K562 (cell line): ENCODE data around the gene DHRS13. TPM values are rescaled to one million over a fixed set of nuclear protein-coding genes. Genes with fewer than 3 reads are reported as not detected.

Source experiments
- ATAC-seq: fragments of 200-7000 bp; cut with Tn5 transposase; 3 replicates; pipeline ENCODE4 v1.9.1; 2020; ENCODE audit warnings: moderate library complexity
- BruUV-seq: library from RNA; stranded (reverse); fragments of 400-500 nt; replicated peaks from 2 replicates; lab custom pipeline; 2021; lab: Mats Ljungman, UMichigan
- CTCF ChIA-PET: fragments of 300-600 bp; formaldehyde crosslinking; extraction: SDS; loops from one replicate; lab custom pipeline; 2021; ENCODE audit warnings: low intra/inter-chr PET ratio; lab: Yijun Ruan, JAX
- POLR2A ChIA-PET: fragments of 300-600, 350-650 bp; sonication (Branson Sonifier 250); formaldehyde crosslinking; extraction: SDS; loops from one replicate; lab custom pipeline; 2021; ENCODE audit warnings: antibody characterized with exemption, inconsistent platforms; lab: Yijun Ruan, JAX
- DNase-seq, 4 experiments: peaks; one replicate each; pipeline versions ENCODE4 v3.0.0 to v3.0.0-alpha.2; 2011 to 2018; ENCODE audit warnings: low spot score in 3 of 4, mixed read lengths in 3 of 4; ENCODE audit errors: extremely low read depth in 1 of 4
- FAIRE-seq: peaks from 2 replicates; lab custom pipeline; 2011; peaks lifted over from hg19 to GRCh38; lab: Jason Lieb, UNC
- H2AFZ ChIP-seq: 2 replicates; pipeline ENCODE4 v1.6.0; 2011; ENCODE audit warnings: low read depth, low read length, control low read depth, inconsistent platforms
- H3K27ac ChIP-seq: fragments of 200-600 bp; 3 replicates; pipeline ENCODE4 v1.8.0; 2011; ENCODE audit warnings: low read depth, mild to moderate bottlenecking, control low read depth, inconsistent platforms, low read length, moderate library complexity, mixed read lengths; ENCODE audit errors: extremely low read depth
- H3K27me3 ChIP-seq, 2 experiments: fragments of 300-600 bp in 1 of 2; 2 replicates in 1 of 2; 3 replicates in 1 of 2; pipeline versions ENCODE4 v1.6.0 to v1.8.0; 2011; ENCODE audit warnings: inconsistent platforms in 2 of 2, low read length in 2 of 2, mild to moderate bottlenecking in 1 of 2, mixed read lengths in 1 of 2, moderate library complexity in 1 of 2; ENCODE audit not compliant: control insufficient read depth in 2 of 2, insufficient read depth in 2 of 2
- H3K36me3 ChIP-seq: fragments of 300-600 bp; 3 replicates; pipeline ENCODE4 v1.8.0; 2011; ENCODE audit warnings: mild to moderate bottlenecking, low read length, inconsistent platforms; ENCODE audit not compliant: control insufficient read depth, insufficient read depth
- H3K4me1 ChIP-seq, 2 experiments: fragments of 200-600 bp in 1 of 2; replicated peaks in 1 of 2; 2 replicates in 1 of 2; 3 replicates in 1 of 2; pipeline versions ENCODE4 v1.5.1 to v1.8.0; 2011; ENCODE audit warnings: inconsistent platforms in 2 of 2, low read length in 2 of 2, mild to moderate bottlenecking in 1 of 2, mixed read lengths in 1 of 2, moderate library complexity in 1 of 2; ENCODE audit not compliant: control insufficient read depth in 2 of 2, insufficient read depth in 2 of 2
- H3K4me2 ChIP-seq: 2 replicates; pipeline ENCODE4 v1.6.1; 2011; ENCODE audit warnings: low read length, control low read depth, inconsistent platforms, mixed read lengths; ENCODE audit not compliant: insufficient read depth
- H3K4me3 ChIP-seq: fragments of 200-600 bp; sonication (generic), shearing (Covaris generic); 2 replicates; pipeline ENCODE4 v1.5.1; 2016; ENCODE audit warnings: control low read depth, inconsistent platforms
- H3K79me2 ChIP-seq: fragments of 200-600 bp; 3 replicates; pipeline ENCODE4 v1.8.0; 2011; ENCODE audit warnings: low read length, inconsistent platforms; ENCODE audit not compliant: control insufficient read depth, insufficient read depth
- H3K9ac ChIP-seq, 2 experiments: 2 replicates each; pipeline versions ENCODE4 v1.6.0 to v1.6.1; 2011; ENCODE audit warnings: low read depth in 2 of 2, low read length in 2 of 2, control low read depth in 1 of 2, inconsistent platforms in 1 of 2, mild to moderate bottlenecking in 1 of 2, mixed read lengths in 1 of 2; ENCODE audit not compliant: insufficient read depth in 1 of 2
- H3K9me1 ChIP-seq: one replicate; pipeline ENCODE4 v1.6.0; 2011; ENCODE audit warnings: inconsistent platforms, mild to moderate bottlenecking, low read length, moderate library complexity; ENCODE audit not compliant: control insufficient read depth, insufficient read depth
- H3K9me3 ChIP-seq: replicated peaks from 2 replicates; pipeline ENCODE4 v1.5.1; 2011; ENCODE audit warnings: low read depth, low read length, inconsistent platforms; ENCODE audit not compliant: control insufficient read depth, insufficient read depth
- H4K20me1 ChIP-seq: replicated peaks from 2 replicates; pipeline ENCODE4 v1.6.1; 2011; ENCODE audit warnings: low read length, inconsistent platforms, mixed read lengths; ENCODE audit not compliant: control insufficient read depth, insufficient read depth
- CBX3 ChIP-seq, 2 experiments: IDR thresholded peaks; 1 replicate in 1 of 2; 2 replicates in 1 of 2; pipeline ENCODE4 v1.6.1; 2012; ENCODE audit warnings: inconsistent platforms in 2 of 2, low read length in 2 of 2, borderline replicate concordance in 1 of 2, control low read depth in 1 of 2
- CEBPB ChIP-seq: fragments of 450-650 bp; IDR thresholded peaks from 2 replicates; pipeline ENCODE4 v1.6.1; 2016; ENCODE audit warnings: missing genetic modification characterization, missing compliant biosample characterization
- MYC ChIP-seq, 2 experiments: fragments of 250-450 bp in 1 of 2; sonication (Bioruptor Pico) in 1 of 2; IDR thresholded peaks; 2 replicates each; pipeline versions ENCODE4 v1.5.1 to v1.6.1; 2012 to 2021; ENCODE audit warnings: low read depth in 2 of 2, borderline replicate concordance in 1 of 2, improper control_type of control experiment in 1 of 2, low read length in 1 of 2, mild to moderate bottlenecking in 1 of 2, moderate library complexity in 1 of 2
- RBM15 ChIP-seq: fragments of 200-400 bp; formaldehyde crosslinking; IDR thresholded peaks from 2 replicates; pipeline ENCODE4 v1.6.1; 2018; ENCODE audit warnings: mild to moderate bottlenecking, low read length, moderate library complexity; ENCODE audit not compliant: insufficient read depth
- STAT5B ChIP-seq: fragments of 250-450 bp; sonication (Bioruptor Pico); IDR thresholded peaks from 2 replicates; pipeline ENCODE4 v1.8.0; 2021; ENCODE audit warnings: mild to moderate bottlenecking, inconsistent platforms
- TCF7L2 ChIP-seq: fragments of 150-350 bp; IDR thresholded peaks from 2 replicates; pipeline ENCODE4 v1.6.1; 2016; ENCODE audit warnings: low read depth, mild to moderate bottlenecking, low read length, moderate library complexity
- ZBTB5 ChIP-seq: fragments of 450-650 bp; IDR thresholded peaks from 2 replicates; pipeline ENCODE4 v1.6.1; 2017; ENCODE audit warnings: antibody characterized with exemption
- ZNF551 ChIP-seq: fragments of 250-450 bp; sonication (Bioruptor Pico); IDR thresholded peaks from 2 replicates; pipeline ENCODE4 v1.5.0; 2021; ENCODE audit warnings: mild to moderate bottlenecking, moderate library complexity
- ZNF639 ChIP-seq, 2 experiments: fragments of 200-800 bp in 1 of 2; sonication (Bioruptor generic) in 1 of 2; sonication (generic) in 1 of 2; formaldehyde crosslinking in 1 of 2; IDR thresholded peaks in 1 of 2; conservative IDR thresholded peaks in 1 of 2; 2 replicates each; pipeline versions ENCODE4 v1.5.0 to v1.6.1; 2016 to 2020; ENCODE audit warnings: missing compliant biosample characterization in 1 of 2, missing genetic modification characterization in 1 of 2, missing genetic modification reagents in 1 of 2
- WGBS: fragments of 100-300 bp; shearing (Covaris generic); methylation state at CpG from one replicate; pipeline ENCODE4 v1.1.6; 2016; ENCODE audit warnings: low coverage, mixed read lengths; ENCODE audit not compliant: insufficient coverage; ENCODE audit errors: missing lambda C conversion rate; 5-methylcytosine and 5-hydroxymethylcytosine counted together
- in situ Hi-C: fragments of 300-500 bp; cut with MboI; formaldehyde crosslinking; loops from 4 replicates; pipeline ENCODE4 v1.15.0; 2018; ENCODE audit warnings: inconsistent platforms, mixed read lengths
- intact Hi-C: fragments of 100-400 bp; cut with micrococcal nuclease; formaldehyde crosslinking; loops from 2 replicates; pipeline ENCODE4 v1.14.2; 2022
- polyA plus RNA-seq, 8 experiments: library from polyadenylated mRNA; depleted of rRNA in 4 of 8; stranded (reverse) in 5 of 8; unstranded in 3 of 8; fragments of >200 nt; fragmentation: Nextera tagmentation in 2 of 8; fragmentation: Illumina TruSeq in 1 of 8; extraction: Ambion mirVana in 2 of 8; extraction: Trizol in 1 of 8; gene quantifications; 2 replicates each; pipeline versions ENCODE4 v1.2.1 to v1.2.3, GENCODE V29; 2011 to 2014; ENCODE audit warnings: inconsistent platforms in 1 of 8, missing spikeins in 1 of 8
- total RNA-seq, 7 experiments: library from RNA; depleted of rRNA in 6 of 7; stranded (reverse); fragments of >200 nt in 6 of 7; fragmentation: Illumina TruSeq in 2 of 7; extraction: Trizol in 2 of 7; gene quantifications; 2 replicates each; pipeline versions ENCODE4 v1.2.1 to v1.2.3, GENCODE V29; 2011 to 2021; ENCODE audit warnings: low replicate concordance in 1 of 7

DHRS13 gene
- total and polyA plus RNA-seq, 9 of the 15 experiments (the other 6 are each of a cell fraction or from before 2014, with no cell fraction given), result 0.32 to 52.3 (median 34.3) TPM; not detected in 1

- WGBS, result 54% methylated on average over 3 of the region's 3 CpGs
- H2AFZ ChIP-seq, result no peak overlapping the region
- no peak overlapping the region for H3K4me2 ChIP-seq
- no peaks in the 10 kb centered on the region for H3K9me1 ChIP-seq
- intact Hi-C loops, result no loop called here
- BruUV-seq, result no TSS peak
- ATAC-seq, result no peak
- H3K4me3 ChIP-seq, result no peak overlapping the region
- ChIA-PET POLR2A (interaction anchor here (0.9 kb wide), 1 partner anchor 49 kb away, joined by 5 read pairs; no protein-coding TSS in a partner anchor), CTCF (interaction anchor here (0.6 kb wide), 1 partner anchor 47 kb away, joined by 4 read pairs; no protein-coding TSS in a partner anchor)
- in situ Hi-C loops, result no loop called here
- FAIRE-seq, result no peak
- no peaks in the 10 kb centered on the region for H3K9me3 ChIP-seq
- TF ChIP-seq TCF7L2 (no peak), CBX3 (IDR thresholded peaks at IDR 0.05; ENCODE audit: borderline replicate concordance in 1 of 2, low read length in 2 of 2) (no peak), MYC (IDR thresholded peaks at IDR 0.05; ENCODE audit: low read depth, low read length) (no peak), MYC (CRISPR knock-in tag; IDR thresholded peaks at IDR 0.05; ENCODE audit: borderline replicate concordance, low read depth) (no peak), CEBPB (tag) (no peak), ZNF551 (CRISPR knock-in tag) (no peak), RBM15 (no peak), STAT5B (CRISPR knock-in tag) (no peak), ZNF639 (CRISPR knock-in tag; conservative IDR thresholded peaks at IDR 0.05 in 1 of 2, IDR thresholded peaks at IDR 0.05 in 1 of 2) (peak in 1 of 2 experiments; percentile 22; a peak in 1 of 4 replicates), ZBTB5 (no peak)
- H3K36me3 ChIP-seq, result peaks cover 54% of the 10 kb centered on the region
- H3K79me2 ChIP-seq, result peaks cover 86% of the 10 kb centered on the region
- no peak overlapping the region for H3K9ac ChIP-seq
- no peak for DNase-seq
- H3K27me3 ChIP-seq, result no peaks in the 10 kb centered on the region
- peaks cover 6% of the 10 kb centered on the region; the same call in 1 of the 2 replicates for H4K20me1 ChIP-seq
- H3K4me1 ChIP-seq, result peaks cover 13 to 18% of the 10 kb centered on the region in 2 experiments
- no peak overlapping the region for H3K27ac ChIP-seq
Observed at GRCh38 chr17:28947639-28948038, 44.8 kb upstream of the DHRS13 start.
